Activated CD8-positive, alpha-beta memory T cell treated with anti-CD3 and anti-CD28 coated beads for 1 hour (primary cell): ENCODE measurements around the gene PTPN13.
"Not testable (repeated sequence)": the region's sequence is repeated elsewhere in the genome, so short reads cannot be mapped to it uniquely, and the experiment has no call there.

ENCODE experiments used
- DNase-seq, 2 donors: peaks; one replicate each; pipeline ENCODE4 v3.0.0-alpha.2; 2020; ENCODE audit warnings: low read depth in 1 of 2; ENCODE audit errors: extremely low read depth in 1 of 2

The PTPN13 gene

DNA sequence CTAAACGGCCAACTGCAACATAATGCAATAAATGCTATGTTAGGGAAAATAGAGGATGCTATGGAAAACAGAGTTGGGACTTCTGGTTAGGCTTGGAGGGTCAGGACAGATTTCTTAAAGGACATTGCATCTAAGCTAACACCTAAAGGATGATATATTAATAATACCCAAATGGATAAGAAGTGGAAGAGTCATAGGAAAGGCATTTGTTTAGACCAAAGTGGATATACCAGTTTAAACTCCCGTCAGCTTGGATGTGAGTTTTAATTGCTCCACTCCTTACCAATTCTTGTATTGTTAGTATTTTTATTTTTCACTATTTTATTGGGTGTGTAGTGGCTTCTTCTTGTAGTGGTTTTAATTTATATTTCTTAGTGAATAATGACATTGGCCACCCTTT is 93.9 kb downstream of the PTPN13 start:
- no peak for DNase-seq

DNA sequence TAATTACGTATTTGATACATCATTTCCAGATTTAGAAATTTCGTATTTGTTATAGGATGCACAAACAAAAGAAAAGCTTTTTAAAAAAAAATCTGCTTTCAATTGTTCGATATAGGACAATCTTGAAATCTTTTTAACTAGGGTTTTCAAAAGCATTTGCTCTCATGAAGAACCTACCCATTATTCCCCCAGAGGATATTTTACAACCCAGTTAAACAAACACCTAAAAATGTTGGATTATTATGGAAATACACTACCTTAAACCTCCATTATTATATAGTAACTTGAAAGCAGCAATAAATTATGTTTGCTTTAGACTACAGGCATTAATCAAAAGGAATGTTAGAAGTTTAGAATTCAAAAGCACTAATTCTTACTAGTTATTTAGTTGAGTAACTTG is 110.5 kb downstream of the PTPN13 start:
- no peak for DNase-seq

DNA sequence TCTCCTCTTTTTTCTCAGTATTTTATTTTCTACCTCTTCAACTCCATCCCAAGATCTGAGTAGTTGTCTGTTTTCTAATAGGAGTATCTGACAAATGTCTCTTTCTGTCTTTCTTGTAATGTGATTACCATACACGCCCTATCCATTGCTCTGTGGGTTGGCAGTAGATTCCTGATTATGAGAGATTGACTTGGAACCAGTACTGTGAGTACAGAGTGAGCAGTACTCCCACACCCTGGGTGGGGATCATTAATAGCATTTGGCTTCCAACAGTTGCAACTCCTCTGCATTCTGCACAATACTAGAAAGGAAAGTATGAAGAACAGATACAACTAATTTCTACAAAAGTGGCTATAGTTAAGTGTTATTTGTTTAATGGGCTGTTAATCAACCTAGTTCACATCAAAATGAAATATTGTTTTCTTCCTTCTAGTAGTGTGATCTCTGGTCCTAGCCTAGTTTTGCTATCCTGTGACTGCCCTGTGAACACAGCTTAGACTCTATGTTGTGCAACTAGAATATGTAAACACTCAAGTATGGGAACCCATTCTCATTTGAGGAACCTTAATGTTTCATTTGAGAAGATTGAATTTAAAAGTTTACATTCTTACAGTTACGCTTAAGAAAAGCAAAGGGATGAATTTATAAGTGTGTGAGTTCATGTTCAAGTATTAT is 112.9 kb downstream of the PTPN13 start:
- no peak for DNase-seq

DNA sequence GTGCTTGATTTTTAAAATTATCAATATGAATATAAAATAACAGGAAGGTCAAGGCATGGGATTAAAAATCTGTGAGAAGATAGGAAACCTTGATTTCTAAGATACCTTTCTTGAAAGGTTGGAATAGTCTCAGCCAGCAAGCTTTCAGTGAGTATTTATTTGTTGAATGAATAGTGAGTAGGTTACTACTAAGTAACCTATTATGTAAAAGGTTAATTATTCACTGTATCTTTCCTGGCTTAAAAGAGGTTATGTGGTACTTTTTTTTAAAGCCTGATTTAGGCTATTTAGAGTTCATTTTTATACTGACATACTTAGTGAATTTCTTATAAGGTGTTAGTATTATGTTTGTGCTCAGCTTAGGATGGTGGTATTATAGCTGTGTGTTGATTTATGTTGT is 123.5 kb downstream of the PTPN13 start:
- DNase-seq: no peak

DNA sequence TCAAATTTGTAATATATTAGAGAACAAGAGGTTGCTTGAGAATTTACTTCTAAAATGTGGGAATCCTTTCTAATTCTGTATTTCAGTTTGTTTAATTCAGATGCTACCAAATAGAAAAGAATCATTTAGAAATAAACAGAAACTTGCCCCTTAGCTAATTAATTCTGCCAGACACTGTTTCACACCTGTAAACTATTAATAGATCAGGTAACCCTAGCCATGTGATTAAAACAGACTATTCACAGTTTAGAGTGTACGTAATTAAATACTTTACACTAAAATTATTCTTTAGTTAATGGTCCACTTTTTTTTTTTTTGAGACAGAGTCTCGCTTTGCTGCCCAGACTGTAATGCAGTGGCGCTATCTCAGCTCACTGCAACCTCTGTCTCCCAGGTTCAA is 124.0 kb downstream of the PTPN13 start:
- DNase-seq: no peak

DNA sequence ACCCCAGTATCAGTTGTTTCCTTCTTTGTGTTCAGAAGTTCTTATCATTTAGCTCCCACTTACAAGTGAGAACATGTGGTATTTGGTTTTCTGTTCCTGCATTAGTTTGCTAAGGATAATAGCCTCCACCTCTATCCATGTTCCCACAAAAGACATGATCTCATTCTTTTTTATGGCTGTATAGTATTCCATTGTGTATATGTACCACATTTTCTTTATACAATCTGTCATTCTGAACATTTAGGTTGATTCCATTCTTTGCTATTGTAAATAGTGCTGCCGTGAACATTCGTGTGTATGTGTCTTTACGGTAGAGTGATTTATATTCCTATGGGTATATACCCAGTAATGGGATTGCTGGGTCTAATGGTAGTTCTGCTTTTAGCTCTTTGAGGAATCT is 125.0 kb downstream of the PTPN13 start:
- DNase-seq: not testable (repeated sequence)

DNA sequence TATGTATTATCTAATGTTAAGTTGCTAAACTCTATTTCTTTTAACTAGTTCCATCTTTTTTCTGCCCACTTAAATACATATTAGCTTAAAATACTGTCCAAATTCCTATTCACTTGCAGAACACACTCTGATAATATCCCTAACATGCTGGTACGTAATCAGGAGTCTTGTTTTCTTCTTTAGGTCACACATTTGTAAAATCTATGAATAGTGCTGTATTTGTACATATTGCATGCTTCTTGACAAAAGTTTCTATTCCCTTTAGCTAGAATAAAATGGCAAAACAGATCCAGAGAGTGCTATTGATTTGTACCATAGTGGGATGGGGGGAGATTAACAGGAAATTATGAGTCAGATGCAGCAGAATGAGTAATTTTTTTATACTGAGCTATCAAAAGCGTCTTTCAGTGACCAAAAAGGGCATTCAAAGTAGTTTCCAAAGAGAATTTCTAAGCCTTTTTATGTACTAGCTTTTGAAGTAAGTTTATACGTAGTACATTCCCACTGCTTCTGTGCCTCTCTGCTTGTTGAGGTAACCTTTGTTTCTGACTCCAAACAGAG is 126.5 kb downstream of the PTPN13 start:
- no peak for DNase-seq

DNA sequence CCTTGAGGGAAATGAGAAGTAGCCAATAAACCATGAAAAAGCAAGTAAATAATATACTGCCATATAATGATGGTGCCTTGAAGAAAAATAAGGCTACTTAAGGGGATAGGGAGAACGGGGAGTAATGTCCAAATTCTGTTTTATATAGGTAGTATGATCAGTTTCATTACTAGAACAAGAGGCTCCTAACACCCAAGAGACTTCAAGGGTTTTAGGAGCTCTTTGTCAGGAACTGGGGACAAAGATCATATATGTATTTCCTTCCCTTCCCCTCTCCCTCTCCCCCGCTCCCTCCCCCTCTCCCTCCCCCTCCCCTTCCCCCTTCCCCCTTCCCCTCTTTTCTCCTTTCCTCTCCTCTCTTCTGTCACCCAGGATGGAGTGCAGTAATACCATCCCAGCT is 127.3 kb downstream of the PTPN13 start:
- no peak for DNase-seq

DNA sequence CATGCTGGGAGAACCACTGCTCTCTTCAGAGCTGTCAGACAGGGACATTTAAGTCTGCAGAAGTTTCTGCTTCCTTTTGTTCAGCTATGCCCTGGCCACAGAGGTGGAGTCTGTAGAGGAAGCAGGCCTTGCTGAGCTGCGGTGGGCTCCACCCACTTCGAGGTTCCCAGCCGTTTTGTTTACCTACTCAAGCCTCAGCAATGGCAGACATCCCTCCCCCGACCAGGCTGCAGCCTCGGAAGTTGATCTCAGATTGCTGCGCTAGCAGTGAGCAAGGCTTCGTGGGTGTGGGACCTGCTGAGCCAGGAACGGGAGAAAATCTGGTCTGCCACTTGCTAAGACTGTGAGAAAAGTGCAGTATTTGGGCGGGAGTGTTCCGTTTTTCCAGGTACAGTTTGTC is 136.2 kb downstream of the PTPN13 start:
- no peak for DNase-seq

DNA sequence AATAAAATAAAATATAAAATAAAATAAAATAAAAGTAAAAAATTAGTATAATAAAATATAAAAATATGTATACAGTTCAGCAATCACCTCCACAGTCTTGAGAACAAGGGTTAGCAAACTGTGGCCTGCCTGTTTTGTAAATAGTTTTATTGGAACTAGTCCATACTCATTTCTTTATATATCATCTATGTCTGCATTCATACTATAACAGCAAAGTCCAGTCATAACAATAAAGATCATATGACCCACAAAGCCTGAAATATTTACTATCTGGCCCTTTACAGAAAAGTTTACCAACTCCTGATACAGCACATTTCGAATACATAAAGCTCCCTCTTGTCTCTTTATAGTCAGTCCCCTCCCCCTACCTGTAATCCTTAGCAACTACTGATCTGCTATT is 143.1 kb downstream of the PTPN13 start:
- DNase-seq: no peak

DNA sequence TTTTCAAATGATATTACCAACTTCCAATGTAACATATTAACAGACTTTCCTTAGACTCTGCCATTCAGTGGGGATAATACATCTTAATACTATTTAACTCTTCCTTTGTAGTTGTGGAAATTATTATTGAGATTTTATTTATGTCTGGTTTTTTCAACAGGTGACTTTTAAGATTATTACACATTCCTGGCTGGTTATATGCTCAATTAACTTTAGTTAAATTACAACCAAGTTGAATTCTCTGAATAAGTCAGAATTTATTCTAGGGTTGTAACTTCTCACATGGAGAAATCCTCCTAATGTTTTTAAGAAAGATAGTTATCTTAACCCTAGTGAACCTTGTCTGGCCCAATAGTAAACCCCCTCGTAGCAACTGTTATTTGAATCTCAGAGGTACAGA is 147.7 kb downstream of the PTPN13 start:
- DNase-seq: no peak

DNA sequence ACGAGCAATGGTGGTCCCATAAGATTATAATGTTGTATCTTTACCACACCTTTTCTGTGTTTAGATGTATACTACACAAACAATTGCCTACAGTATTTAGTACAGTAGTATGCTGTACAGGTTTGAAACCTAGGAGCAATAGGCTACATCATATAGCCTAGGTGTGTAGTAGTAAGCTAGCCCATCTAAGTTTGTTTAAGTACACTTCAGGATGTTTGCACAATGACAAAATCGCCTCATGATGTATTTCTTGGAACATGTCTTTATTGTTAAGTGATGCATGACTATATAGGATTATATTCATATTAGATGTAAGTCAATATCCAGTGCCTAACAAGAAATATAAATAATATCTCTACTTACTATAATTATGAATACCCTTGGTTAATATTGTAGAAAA is 150.5 kb downstream of the PTPN13 start:
- no peak for DNase-seq

DNA sequence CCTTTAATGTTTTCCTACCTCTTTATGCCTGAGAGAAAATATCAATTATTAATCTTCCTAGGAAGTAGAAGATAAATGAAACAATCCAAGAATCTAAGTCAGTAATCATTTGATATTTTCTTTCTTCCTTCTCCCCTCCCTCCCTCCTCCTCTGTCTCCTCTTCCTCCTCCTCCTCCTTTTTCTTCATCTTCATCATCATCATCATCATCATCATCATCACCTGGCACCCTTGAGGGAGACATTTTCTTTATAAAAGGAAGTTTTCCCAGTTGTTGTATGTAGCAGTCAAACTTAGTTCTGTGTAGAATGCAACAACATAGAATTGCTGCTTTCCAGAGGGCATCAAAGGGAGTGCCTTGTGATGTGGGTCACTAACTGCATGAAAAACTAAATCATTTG is 155.0 kb downstream of the PTPN13 start:
- no peak for DNase-seq

DNA sequence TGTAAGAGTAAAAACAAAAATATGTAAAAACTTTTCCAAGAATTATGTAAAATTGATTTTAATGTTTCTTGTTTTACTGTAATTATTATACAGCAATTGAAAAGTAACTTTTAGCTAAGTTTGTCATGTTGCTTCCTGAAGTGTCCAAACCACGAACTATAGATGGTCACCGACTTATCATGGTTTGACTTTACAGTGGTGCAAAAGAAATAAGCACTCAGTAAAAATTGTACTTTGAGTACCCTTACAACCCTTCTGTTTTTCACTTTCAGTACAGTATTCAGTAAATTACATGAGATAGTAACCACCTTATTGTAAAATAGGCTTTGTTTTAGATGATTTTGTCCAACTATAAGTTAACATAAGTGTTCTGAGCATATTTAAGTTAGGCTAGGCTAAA is 161.3 kb downstream of the PTPN13 start:
- no peak for DNase-seq

DNA sequence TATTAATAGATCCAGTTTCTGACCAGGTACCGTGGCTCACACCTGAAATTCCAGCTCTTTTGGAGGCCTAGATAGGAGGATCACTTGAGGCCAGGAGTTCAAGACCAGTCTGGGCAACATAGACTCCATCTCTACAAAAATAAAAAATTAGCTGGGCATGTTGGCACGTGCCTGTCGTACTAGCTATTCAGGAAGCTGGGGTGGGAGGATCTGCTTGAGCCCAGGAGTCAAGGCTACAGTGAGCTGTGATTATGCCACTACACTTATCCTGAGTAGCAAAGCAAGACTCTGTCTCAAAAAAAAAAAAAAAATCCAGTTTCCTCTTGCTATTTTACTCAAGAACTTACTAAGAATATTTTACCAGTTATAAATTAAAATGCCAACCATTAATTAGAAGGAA is 163.4 kb downstream of the PTPN13 start:
- DNase-seq: no peak

DNA sequence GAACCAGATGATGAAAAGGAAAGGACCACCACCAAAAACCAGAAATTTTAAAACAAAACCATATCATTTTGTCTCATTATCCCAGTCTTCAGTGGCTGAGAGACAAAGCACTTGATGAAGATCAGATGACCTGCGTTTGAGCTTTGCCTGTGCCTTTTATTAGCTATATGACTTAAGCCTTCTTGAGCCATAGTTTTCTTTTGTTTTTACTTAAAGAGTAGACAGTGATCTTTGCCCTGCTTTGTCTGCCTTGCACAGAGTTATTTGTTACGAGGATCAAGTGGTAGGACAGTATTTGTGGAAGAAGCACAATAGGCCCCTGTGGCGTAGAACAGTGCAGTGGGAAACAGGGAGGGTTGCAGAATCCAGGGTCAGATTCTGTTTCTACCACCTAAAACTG is 165.2 kb downstream of the PTPN13 start:
- DNase-seq: no peak

DNA sequence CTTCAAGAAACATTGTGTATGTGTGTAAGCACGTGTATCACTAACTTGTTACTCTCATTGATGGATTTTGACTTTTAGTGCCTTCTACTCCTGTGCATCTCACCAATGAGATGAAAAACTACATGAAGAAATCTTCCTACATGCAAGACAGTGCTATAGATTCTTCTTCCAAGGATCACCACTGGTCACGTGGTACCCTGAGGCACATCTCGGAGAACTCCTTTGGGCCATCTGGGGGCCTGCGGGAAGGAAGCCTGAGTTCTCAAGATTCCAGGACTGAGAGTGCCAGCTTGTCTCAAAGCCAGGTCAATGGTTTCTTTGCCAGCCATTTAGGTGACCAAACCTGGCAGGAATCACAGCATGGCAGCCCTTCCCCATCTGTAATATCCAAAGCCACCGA is 168.5 kb downstream of the PTPN13 start:
- DNase-seq: no peak

DNA sequence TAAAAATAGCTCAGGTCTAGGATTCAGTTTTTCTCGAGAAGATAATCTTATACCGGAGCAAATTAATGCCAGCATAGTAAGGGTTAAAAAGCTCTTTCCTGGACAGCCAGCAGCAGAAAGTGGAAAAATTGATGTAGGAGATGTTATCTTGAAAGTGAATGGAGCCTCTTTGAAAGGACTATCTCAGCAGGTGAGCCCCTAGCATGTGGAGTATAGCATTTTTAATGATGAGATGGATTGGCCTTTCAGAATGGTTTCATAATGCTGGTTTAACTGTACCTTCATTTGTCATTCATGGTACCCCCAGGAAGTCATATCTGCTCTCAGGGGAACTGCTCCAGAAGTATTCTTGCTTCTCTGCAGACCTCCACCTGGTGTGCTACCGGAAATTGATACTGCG is 175.7 kb downstream of the PTPN13 start:
- no peak for DNase-seq

DNA sequence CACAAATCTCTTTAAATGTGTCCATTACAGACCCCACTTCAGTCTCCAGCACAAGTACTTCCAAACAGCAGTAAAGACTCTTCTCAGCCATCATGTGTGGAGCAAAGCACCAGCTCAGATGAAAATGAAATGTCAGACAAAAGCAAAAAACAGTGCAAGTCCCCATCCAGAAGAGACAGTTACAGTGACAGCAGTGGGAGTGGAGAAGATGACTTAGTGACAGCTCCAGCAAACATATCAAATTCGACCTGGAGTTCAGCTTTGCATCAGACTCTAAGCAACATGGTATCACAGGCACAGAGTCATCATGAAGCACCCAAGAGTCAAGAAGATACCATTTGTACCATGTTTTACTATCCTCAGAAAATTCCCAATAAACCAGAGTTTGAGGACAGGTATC is 177.0 kb downstream of the PTPN13 start:
- no peak for DNase-seq

DNA sequence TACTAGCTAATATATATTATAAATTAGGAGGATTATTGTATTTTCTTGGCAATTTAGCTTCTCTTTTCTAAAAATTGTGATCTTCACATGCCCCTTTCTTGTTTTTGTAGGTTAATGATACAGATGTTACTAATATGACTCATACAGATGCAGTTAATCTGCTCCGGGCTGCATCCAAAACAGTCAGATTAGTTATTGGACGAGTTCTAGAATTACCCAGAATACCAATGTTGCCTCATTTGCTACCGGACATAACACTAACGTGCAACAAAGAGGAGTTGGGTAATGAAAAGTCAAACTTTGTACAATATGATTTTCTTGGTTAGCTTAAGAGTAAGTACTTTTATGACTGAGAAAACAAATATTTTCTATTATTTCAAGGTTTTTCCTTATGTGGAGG is 180.9 kb downstream of the PTPN13 start:
- DNase-seq: no peak

DNA sequence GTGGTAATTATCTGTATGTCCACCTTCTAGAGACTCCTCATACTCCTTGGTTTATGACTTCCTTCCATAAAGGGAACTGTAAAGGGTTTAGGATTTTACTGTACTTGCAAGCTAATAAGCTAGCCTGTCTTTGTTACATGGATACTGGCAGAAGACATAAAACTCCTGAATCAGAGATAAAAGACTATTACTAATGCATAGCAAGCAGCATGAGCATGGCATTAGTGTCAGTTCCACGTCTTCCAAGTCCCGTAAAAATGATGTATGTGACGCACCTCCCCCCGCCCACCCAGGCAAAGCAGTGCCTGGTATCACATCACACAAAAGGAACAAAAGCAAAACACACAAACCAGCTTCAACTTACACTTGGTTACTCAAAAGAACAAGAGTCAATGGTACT is 184.1 kb downstream of the PTPN13 start:
- no peak for DNase-seq

DNA sequence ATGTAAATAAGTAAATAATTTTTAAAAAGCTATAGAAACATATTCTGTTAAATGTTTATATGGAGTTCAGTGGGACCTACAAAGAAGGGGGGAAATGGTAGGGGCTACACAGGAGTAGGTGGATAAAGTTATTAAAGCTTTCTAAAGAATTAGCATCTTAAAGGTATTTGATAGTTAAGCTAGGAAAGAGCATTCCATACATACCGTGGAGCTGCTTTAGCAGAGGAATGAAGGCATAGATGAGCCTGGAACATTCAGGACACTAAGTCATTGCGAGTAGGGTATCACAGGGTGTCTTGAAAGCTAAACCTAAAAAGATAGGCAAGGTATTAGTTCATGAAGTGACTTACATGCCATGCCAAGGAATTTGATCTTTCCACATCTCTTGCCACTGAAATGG is 194.7 kb downstream of the PTPN13 start:
- DNase-seq: no peak

DNA sequence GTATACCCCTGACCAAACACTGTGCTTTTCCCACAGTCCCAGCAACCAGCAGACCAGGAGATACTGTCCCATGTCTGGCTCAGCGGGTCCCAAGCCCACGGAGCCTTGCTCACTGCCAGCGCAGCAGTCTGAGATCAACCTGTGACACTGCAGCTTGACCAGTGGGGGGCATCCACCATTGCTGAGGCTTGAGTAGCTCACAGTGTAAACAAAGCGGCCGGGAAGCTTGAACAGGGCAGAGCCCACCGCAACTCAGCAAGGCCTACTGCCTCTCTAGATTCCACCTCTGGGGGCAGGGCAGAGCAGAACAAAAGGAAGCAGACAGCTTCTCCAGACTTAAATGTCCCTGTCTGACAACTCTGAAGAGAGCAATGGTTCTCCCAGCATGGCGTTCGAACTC is 197.0 kb downstream of the PTPN13 start:
- no peak for DNase-seq
